Measurements from ENCODE around the gene PON3. TPM values are rescaled to one million over a fixed set of nuclear protein-coding genes. Genes with fewer than 3 reads are reported as not detected.

The PON3 gene
- total RNA-seq, 4 donors from 2014 or later: 0.40 to 2.5 (median 1.9) TPM; not detected in 1

DNA sequence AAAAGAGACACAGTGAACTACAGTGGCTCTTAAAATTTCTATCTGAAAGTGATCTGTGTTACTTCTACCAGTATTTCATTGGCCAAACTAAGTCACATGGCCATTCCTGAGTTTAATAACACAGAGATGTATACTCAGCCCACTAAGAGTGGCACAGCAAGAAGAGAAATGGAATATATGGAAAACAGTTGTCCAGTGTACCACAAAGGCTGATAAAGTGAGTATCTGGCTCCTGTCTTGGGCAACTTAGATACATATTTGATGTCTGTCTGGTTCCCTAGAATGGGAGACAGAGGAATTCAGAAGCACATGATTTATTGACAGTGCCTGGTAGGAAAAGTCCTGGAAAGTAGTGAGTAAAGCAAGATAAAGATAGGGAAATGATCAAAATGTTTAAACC, 61.7 kb downstream of the PON3 start:
- intact Hi-C loops (cut with DNase I): no loop called here
- Histone ChIP-seq H3K4me3 (no peak overlapping the region), H3K4me1 (peaks cover 0 to 10% (median 0%) of the 10 kb centered on the region in 3 donors), H3K36me3 (no peaks in the 10 kb centered on the region), H3K9me3 (no peaks in the 10 kb centered on the region), H3K27me3 (no peaks in the 10 kb centered on the region), H3K27ac (no peak overlapping the region)
- TF ChIP-seq CTCF (IDR thresholded peaks at IDR 0.05) (no peak), POLR2A (IDR thresholded peaks at IDR 0.05) (no peak)
- DNase-seq: no peak

DNA sequence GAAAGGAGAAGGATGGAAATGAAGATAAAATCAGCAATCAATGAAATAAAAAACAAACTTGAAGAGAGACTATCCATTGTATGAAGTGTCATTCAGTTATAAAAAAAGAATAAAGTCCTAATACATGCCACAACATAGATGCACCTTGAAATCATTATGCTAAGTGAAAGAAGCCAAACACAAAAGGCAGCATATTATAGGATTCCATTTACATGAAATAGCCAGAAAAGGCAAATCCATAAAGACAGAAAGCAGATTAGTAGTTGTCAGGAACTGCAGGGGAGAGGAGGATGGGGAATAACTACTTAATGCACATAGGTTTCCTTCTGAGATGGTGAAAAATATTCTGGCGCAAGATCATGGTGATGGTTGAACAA, 65.2 kb downstream of the PON3 start:
- Histone ChIP-seq H3K4me3 (peak overlapping the region in 3 of 4 donors; percentile 16 to 60 (median 22)), H3K4me1 (peaks cover 0 to 10% (median 0%) of the 10 kb centered on the region in 3 donors)
- WGBS, 2 donors: 95 to 100% methylated on average over 1 of the region's 1 CpG

DNA sequence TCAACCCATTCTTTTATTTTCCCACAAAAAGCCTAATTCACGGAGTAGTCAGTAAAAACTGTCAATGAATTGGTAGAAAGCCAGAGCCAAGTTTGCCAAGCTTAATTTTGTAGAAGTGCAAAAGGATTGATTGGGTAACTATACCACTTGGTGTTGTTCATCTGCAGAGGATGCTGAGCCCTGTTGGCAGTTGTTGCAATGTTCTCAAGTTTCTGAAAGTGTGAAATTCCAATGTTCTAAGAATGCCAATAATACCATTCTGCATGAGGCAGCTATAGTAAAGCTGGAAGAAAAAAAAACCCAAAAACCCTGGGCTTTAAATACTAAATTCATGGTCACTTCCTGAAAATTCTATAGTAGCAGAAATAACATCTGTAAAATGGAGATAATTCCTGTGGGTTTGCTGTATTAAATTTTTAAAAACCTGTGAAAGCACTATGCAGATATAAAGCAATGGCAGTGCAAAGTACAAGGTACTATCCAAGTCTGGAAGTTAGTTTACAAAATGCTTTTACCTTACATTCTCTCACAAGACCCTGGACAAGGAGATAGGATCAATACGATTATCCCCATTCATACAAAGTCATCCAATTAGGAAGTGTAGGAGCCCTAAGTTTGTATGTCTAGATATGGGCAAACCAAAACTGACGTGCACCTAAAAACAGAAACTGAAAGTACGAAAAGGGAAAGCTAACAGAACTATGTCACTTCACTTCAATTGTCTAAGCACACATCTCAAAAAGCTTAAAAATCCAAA, 65.8 kb downstream of the PON3 start:
- H3K4me3 ChIP-seq: peak overlapping the region in 3 of 4 donors; percentile 16 to 60 (median 22)
- no peak for DNase-seq
- TF ChIP-seq CTCF (IDR thresholded peaks at IDR 0.05): no peak
- TF ChIP-seq POLR2A (IDR thresholded peaks at IDR 0.05): no peak
- H3K27ac ChIP-seq: no peak overlapping the region
- peaks cover 0 to 3% (median 0%) of the 10 kb centered on the region in 4 donors for H3K27me3 ChIP-seq
- H3K36me3 ChIP-seq: no peaks in the 10 kb centered on the region
- H3K9me3 ChIP-seq: no peaks in the 10 kb centered on the region
- intact Hi-C loops (cut with DNase I): no loop called here
- peaks cover 0 to 10% (median 0%) of the 10 kb centered on the region in 3 donors for H3K4me1 ChIP-seq
- 17 to 19% methylated on average over 4 of the region's 4 CpGs for WGBS, 2 donors

More for the DNA sequence above, 65.2 kb downstream of the PON3 start:
- no peak overlapping the region for H3K27ac ChIP-seq
- TF ChIP-seq CTCF (IDR thresholded peaks at IDR 0.05) (no peak), POLR2A (IDR thresholded peaks at IDR 0.05) (no peak)
- no peaks in the 10 kb centered on the region for H3K27me3 ChIP-seq
- no peaks in the 10 kb centered on the region for H3K9me3 ChIP-seq
- no peaks in the 10 kb centered on the region for H3K36me3 ChIP-seq
- no peak for DNase-seq
- intact Hi-C loops (cut with DNase I): no loop called here

DNA sequence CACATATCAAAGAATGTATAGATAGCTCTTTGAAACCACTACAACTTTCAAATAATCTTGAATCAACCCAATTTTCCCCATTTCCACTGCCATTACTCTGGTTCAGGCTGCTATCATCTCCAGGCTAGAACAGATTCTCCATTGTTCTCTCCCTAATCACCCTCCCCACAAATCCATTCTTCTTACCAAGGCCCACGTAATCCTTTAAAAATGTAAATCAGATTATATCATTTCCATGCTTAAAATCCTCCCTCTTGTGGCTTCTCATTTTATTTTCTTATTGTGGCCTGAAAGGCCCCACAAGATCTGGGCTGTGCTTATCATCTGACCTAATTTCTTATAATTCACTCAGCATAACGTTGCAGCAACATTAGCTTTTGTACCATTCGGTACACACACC, 68.8 kb downstream of the PON3 start:
- Histone ChIP-seq H3K4me1 (peaks cover 0 to 10% (median 0%) of the 10 kb centered on the region in 3 donors), H3K27me3 (peaks cover 0 to 22% (median 0%) of the 10 kb centered on the region in 4 donors), H3K9me3 (no peaks in the 10 kb centered on the region), H3K4me3 (no peak overlapping the region), H3K36me3 (no peaks in the 10 kb centered on the region), H3K27ac (no peak overlapping the region)
- intact Hi-C loops (cut with DNase I): no loop called here
- TF ChIP-seq CTCF (IDR thresholded peaks at IDR 0.05) (no peak), POLR2A (IDR thresholded peaks at IDR 0.05) (no peak)
- WGBS, 2 donors: 73 to 84% methylated on average over 3 of the region's 3 CpGs
- no peak for DNase-seq

DNA sequence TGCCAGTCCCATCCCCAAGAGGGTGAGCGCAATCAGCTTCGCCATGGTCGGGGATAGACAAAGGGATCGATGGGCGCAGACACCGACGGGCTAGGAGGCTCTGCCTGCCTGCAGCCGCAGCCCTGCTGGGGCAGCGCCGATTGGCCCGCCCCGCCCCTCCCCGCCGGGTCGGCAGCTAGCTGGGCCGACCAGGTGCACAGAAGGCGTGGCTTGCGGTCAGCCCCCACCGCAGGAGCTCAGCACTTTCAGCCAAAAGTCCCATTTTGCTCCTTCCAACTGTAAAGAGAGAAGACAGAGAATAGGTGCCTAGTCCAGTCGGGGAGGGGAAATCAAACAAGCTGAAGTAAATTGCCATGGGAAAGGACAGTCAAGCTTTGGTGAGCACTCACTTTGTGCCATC, 71.7 kb downstream of the PON3 start, which contains the start of gene PON1:
Gene PON1, minus strand, starts transcription at position 102 of the 400 bp plus-strand sequence. Its CDS starts 57 bp downstream, at position 45.
- Histone ChIP-seq H3K27ac (no peak within 1 kb of the TSS), H3K9me3 (no peaks in the 10 kb centered on the region), H3K4me3 (no peak within 1 kb of the TSS), H3K4me1 (no peaks in the 10 kb centered on the region), H3K36me3 (no peaks in the 10 kb centered on the region), H3K27me3 (peaks cover 0 to 22% (median 0%) of the 10 kb centered on the region in 4 donors)
- TF ChIP-seq POLR2A (IDR thresholded peaks at IDR 0.05) (no peak), CTCF (IDR thresholded peaks at IDR 0.05) (no peak)
- intact Hi-C loops (cut with DNase I): no loop called here
- DNase-seq: no peak
- WGBS, 2 donors: 11 to 26% methylated on average over 3 to 11 of the region's 20 CpGs

Data from esophagus squamous epithelium (tissue), 5 donors.